H1 (cell line): ENCODE data around the gene CAMKMT. TPM values are rescaled to one million over a fixed set of nuclear protein-coding genes. Genes with fewer than 3 reads are reported as not detected.

Experiments used
- CTCF ChIA-PET: fragments of 300-600 bp; sonication (Branson Sonifier 250); formaldehyde crosslinking; loops from one replicate; lab custom pipeline; 2021; ENCODE audit not compliant: partially characterized antibody; lab: Charles Lee
- POLR2A ChIA-PET: fragments of 300-600 bp; sonication (Branson Sonifier 250); formaldehyde crosslinking; loops from one replicate; lab custom pipeline; 2021; ENCODE audit warnings: inconsistent platforms; ENCODE audit not compliant: partially characterized antibody; lab: Charles Lee
- DNase-seq, 2 experiments: peaks; one replicate each; pipeline versions ENCODE4 v3.0.0 to v3.0.0-alpha.2; 2010 to 2022; ENCODE audit warnings: low spot score in 2 of 2, low read depth in 1 of 2, mixed read lengths in 1 of 2
- FAIRE-seq: peaks from 2 replicates; lab custom pipeline; 2011; peaks lifted over from hg19 to GRCh38; lab: Jason Lieb, UNC
- H2AFZ ChIP-seq: 2 replicates; pipeline ENCODE4 v1.8.1; 2012; ENCODE audit warnings: low read length, inconsistent platforms
- H2AK5ac ChIP-seq: 2 replicates; pipeline ENCODE4 v1.6.1; 2013; ENCODE audit warnings: low read depth, low read length
- H2BK120ac ChIP-seq: replicated peaks from 2 replicates; pipeline ENCODE3; 2013; ENCODE audit warnings: low read depth, low read length, inconsistent platforms
- H2BK12ac ChIP-seq: 2 replicates; pipeline ENCODE4 v1.6.1; 2013; ENCODE audit warnings: low read depth, low read length
- H2BK15ac ChIP-seq: 2 replicates; pipeline ENCODE4 v1.6.1; 2013; ENCODE audit warnings: low read length
- H2BK20ac ChIP-seq: 2 replicates; pipeline ENCODE4 v1.6.1; 2013; ENCODE audit warnings: low read length
- H2BK5ac ChIP-seq: 2 replicates; pipeline ENCODE4 v1.6.1; 2013; ENCODE audit warnings: low read depth, low read length
- H3K14ac ChIP-seq: 2 replicates; pipeline ENCODE4 v1.6.1; 2013; ENCODE audit warnings: inconsistent platforms; ENCODE audit not compliant: insufficient read length
- H3K18ac ChIP-seq: 2 replicates; pipeline ENCODE4 v1.6.1; 2013; ENCODE audit warnings: low read length; ENCODE audit errors: extremely low read depth
- H3K23ac ChIP-seq: 2 replicates; pipeline ENCODE4 v1.6.1; 2013; ENCODE audit warnings: inconsistent platforms; ENCODE audit not compliant: insufficient read length
- H3K23me2 ChIP-seq: 2 replicates; pipeline ENCODE4 v1.6.1; 2013; ENCODE audit warnings: low read depth, low read length
- H3K27ac ChIP-seq: 2 replicates; pipeline ENCODE4 v1.6.1; 2011; ENCODE audit warnings: low read depth, low read length, inconsistent platforms
- H3K27me3 ChIP-seq, 4 experiments: replicated peaks in 1 of 4; 1 replicate in 1 of 4; 2 replicates in 3 of 4; pipeline versions ENCODE4 v1.6.1 to v1.8.1; 2011 to 2013; ENCODE audit warnings: low read length in 3 of 4, mild to moderate bottlenecking in 3 of 4, inconsistent platforms in 2 of 4, mixed read lengths in 2 of 4, moderate library complexity in 1 of 4; ENCODE audit not compliant: control insufficient read depth in 3 of 4, insufficient read depth in 3 of 4; ENCODE audit errors: extremely low read depth in 1 of 4
- H3K36me3 ChIP-seq, 4 experiments: 2 replicates each; pipeline versions ENCODE4 v1.6.1 to v1.8.1; 2011 to 2013; ENCODE audit warnings: mild to moderate bottlenecking in 4 of 4, low read length in 3 of 4, moderate library complexity in 2 of 4, control low read depth in 1 of 4, inconsistent platforms in 1 of 4; ENCODE audit not compliant: insufficient read depth in 4 of 4, control insufficient read depth in 2 of 4
- H3K4ac ChIP-seq: replicated peaks from 2 replicates; pipeline ENCODE3; 2013; ENCODE audit warnings: low read length, low read depth, mixed read lengths, inconsistent platforms; ENCODE audit not compliant: insufficient read length
- H3K4me1 ChIP-seq, 4 experiments: replicated peaks in 1 of 4; 1 replicate in 1 of 4; 2 replicates in 3 of 4; pipeline versions ENCODE4 v1.6.1 to v1.8.1; 2011 to 2013; ENCODE audit warnings: low read length in 3 of 4, inconsistent platforms in 2 of 4, mixed read lengths in 1 of 4; ENCODE audit not compliant: insufficient read depth in 4 of 4, control insufficient read depth in 3 of 4
- H3K4me2 ChIP-seq, 2 experiments: 2 replicates each; pipeline versions ENCODE4 v1.6.1 to v1.8.1; 2011 to 2013; ENCODE audit warnings: low read depth in 2 of 2, low read length in 2 of 2, control low read depth in 1 of 2, inconsistent platforms in 1 of 2, mild to moderate bottlenecking in 1 of 2; ENCODE audit not compliant: insufficient read depth in 1 of 2
- H3K4me3 ChIP-seq, 4 experiments: fragments of 200-600, 300-600 bp in 1 of 4; sonication (generic), shearing (Covaris generic), sonication (Bioruptor Twin) in 1 of 4; 2 replicates each; pipeline versions ENCODE4 v1.5.1 to v1.8.1; 2011 to 2016; ENCODE audit warnings: low read length in 4 of 4, low read depth in 3 of 4, control low read depth in 2 of 4, inconsistent platforms in 2 of 4, mild to moderate bottlenecking in 2 of 4, mixed read lengths in 1 of 4, moderate library complexity in 1 of 4; ENCODE audit not compliant: insufficient read depth in 2 of 4; ENCODE audit errors: extremely low read depth in 1 of 4
- H3K56ac ChIP-seq: replicated peaks from 2 replicates; pipeline ENCODE3; 2013; ENCODE audit warnings: low read depth, mild to moderate bottlenecking, mixed read lengths, low read length, inconsistent platforms; ENCODE audit not compliant: insufficient read length
- H3K79me1 ChIP-seq: 2 replicates; pipeline ENCODE4 v1.6.1; 2013; ENCODE audit warnings: low read depth, low read length, control low read depth
- H3K79me2 ChIP-seq, 2 experiments: 2 replicates each; pipeline versions ENCODE4 v1.6.1 to v1.8.1; 2012 to 2013; ENCODE audit warnings: low read length in 2 of 2, mild to moderate bottlenecking in 2 of 2, inconsistent platforms in 1 of 2; ENCODE audit not compliant: insufficient read depth in 2 of 2, control insufficient read depth in 1 of 2
- H3K9ac ChIP-seq, 4 experiments: replicated peaks in 1 of 4; 1 replicate in 1 of 4; 2 replicates in 3 of 4; pipeline versions ENCODE4 v1.6.1 to v1.8.1; 2011 to 2013; ENCODE audit warnings: low read depth in 3 of 4, low read length in 3 of 4, control low read depth in 2 of 4, mild to moderate bottlenecking in 2 of 4, moderate library complexity in 2 of 4, inconsistent platforms in 1 of 4; ENCODE audit errors: extremely low read depth in 1 of 4
- H3K9me3 ChIP-seq, 2 experiments: 2 replicates each; pipeline versions ENCODE4 v1.6.1 to v1.8.1; 2012 to 2013; ENCODE audit warnings: mild to moderate bottlenecking in 2 of 2, moderate library complexity in 2 of 2, control low read depth in 1 of 2, inconsistent platforms in 1 of 2, low read depth in 1 of 2, low read length in 1 of 2, mixed read lengths in 1 of 2; ENCODE audit not compliant: insufficient read depth in 2 of 2
- H4K20me1 ChIP-seq, 2 experiments: replicated peaks in 1 of 2; 2 replicates each; pipeline versions ENCODE3 to v1.8.1; 2011 to 2013; ENCODE audit warnings: inconsistent platforms in 2 of 2, low read length in 2 of 2, mild to moderate bottlenecking in 1 of 2; ENCODE audit not compliant: insufficient read depth in 2 of 2, control insufficient read depth in 1 of 2
- H4K5ac ChIP-seq: 2 replicates; pipeline ENCODE4 v1.6.1; 2013; ENCODE audit warnings: low read length, low read depth, mixed read lengths, inconsistent platforms; ENCODE audit not compliant: insufficient read length
- H4K8ac ChIP-seq: 2 replicates; pipeline ENCODE4 v1.8.0; 2013; ENCODE audit warnings: mild to moderate bottlenecking, moderate library complexity, low read length, inconsistent platforms; ENCODE audit not compliant: insufficient read depth; ENCODE audit errors: extremely low read depth
- H4K91ac ChIP-seq: replicated peaks from 2 replicates; pipeline ENCODE3; 2013; ENCODE audit warnings: low read length, mixed read lengths, inconsistent platforms; ENCODE audit not compliant: insufficient read length
- BRCA1 ChIP-seq: IDR thresholded peaks from 2 replicates; pipeline ENCODE4 v1.6.1; 2012; ENCODE audit warnings: low read depth, low read length, improper control_type of control experiment
- WGBS, 2 experiments: shearing (Covaris generic) in 1 of 2; methylation state at CpG; one replicate each; pipeline versions ENCODE4 v1.1.6 to v1.1.7; 2013 to 2015; ENCODE audit warnings: low lambda C conversion rate in 2 of 2, mixed read lengths in 2 of 2, inconsistent platforms in 1 of 2, low coverage in 1 of 2, missing lambda C conversion rate in 1 of 2; ENCODE audit not compliant: insufficient replicate concordance in 2 of 2, insufficient coverage in 1 of 2, insufficient read length in 1 of 2; ENCODE audit errors: extremely low coverage in 1 of 2, missing lambda C conversion rate in 1 of 2; 5-methylcytosine and 5-hydroxymethylcytosine counted together
- polyA plus RNA-seq, 7 experiments: library from polyadenylated mRNA; depleted of rRNA in 3 of 7; stranded (reverse) in 5 of 7; unstranded in 2 of 7; fragments of >200 nt in 5 of 7; fragments of 200-250 nt in 2 of 7; gene quantifications; 1 replicate in 5 of 7; 2 replicates in 1 of 7; 4 replicates in 1 of 7; pipeline versions ENCODE4 v1.2.1 to v1.2.3, GENCODE V29; 2011 to 2013; ENCODE audit warnings: missing spikeins in 2 of 7, mixed read lengths in 2 of 7
- total RNA-seq: library from RNA; stranded (reverse); fragmentation: NEBNext Ultra II Directional; extraction: Animal tissue kit (Norgen Biotek cat#: 25700); gene quantifications from 2 replicates; pipeline ENCODE4 v1.2.1, GENCODE V29; 2021

CAMKMT gene
- total and polyA plus RNA-seq, 2 of the 8 experiments (the other 6 are each of a cell fraction or from before 2014, with no cell fraction given): 14.7 to 22.4 TPM

DNA sequence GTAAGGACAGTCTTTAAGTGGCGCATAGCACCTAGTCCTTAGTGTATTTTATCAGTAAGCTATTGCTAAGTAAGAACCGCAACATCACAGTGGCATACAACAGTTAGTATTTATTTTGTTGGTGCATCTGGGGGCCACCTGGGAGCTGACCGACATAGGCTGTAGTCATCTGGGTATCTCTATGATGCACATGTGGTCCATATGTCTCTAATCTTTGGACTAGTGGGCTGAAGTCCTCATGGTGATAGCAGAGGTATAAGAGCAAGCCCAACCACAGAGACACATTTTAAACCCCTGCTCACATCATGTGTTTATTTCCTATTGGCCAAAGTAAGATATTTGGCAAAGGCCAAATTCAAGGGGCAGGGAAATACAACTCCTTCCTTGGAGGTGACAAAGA is 2.9 kb downstream of the CAMKMT start:
- ChIA-PET POLR2A (no interaction called here), CTCF (interaction anchor here (1.0 to 1.8 kb wide), 3 partner anchors 13 to 115 kb away, joined by 3 read pairs; no protein-coding TSS in a partner anchor)
- Histone ChIP-seq H2AFZ (no peak overlapping the region), H3K79me2 (peaks cover 5 to 78% of the 10 kb centered on the region in 2 experiments), H3K4ac (no peak overlapping the region), H4K20me1 (no peaks in the 10 kb centered on the region), H4K5ac (no peak overlapping the region), H4K8ac (no peak overlapping the region), H3K4me3 (no peak overlapping the region), H3K79me1 (no peaks in the 10 kb centered on the region; the same call in 1 of the 2 replicates), H3K4me2 (no peak overlapping the region), H3K4me1 (peaks cover 0 to 3% (median 3%) of the 10 kb centered on the region in 4 experiments; a peak in 3 of 7 replicates), H2BK120ac (no peak overlapping the region), H3K56ac (no peak overlapping the region), H2AK5ac (no peak overlapping the region), H3K36me3 (no peaks in the 10 kb centered on the region), H3K27ac (no peak overlapping the region), H2BK20ac (no peak overlapping the region), H2BK5ac (no peak overlapping the region), H3K18ac (no peak overlapping the region), H3K23me2 (peaks cover 11% of the 10 kb centered on the region), H3K23ac (no peak overlapping the region), H3K14ac (no peak overlapping the region), H2BK15ac (no peak overlapping the region), H3K27me3 (no peaks in the 10 kb centered on the region), H3K9ac (no peak overlapping the region), H4K91ac (no peak overlapping the region), H2BK12ac (no peak overlapping the region), H3K9me3 (no peaks in the 10 kb centered on the region)
- DNase-seq (no peak), FAIRE-seq (no peak)
- WGBS, 2 experiments: 93% methylated on average over 3 of the region's 3 CpGs; no CpG with 5 or more reads in 1 of the 2 experiments
- TF ChIP-seq BRCA1: no peak
